ENCODE data around the gene AGR2.
A peak's percentile ranks its signal among the peaks of the same experiment; 100 is the strongest.
"Not testable (repeated sequence)": the region's sequence is repeated elsewhere in the genome, so short reads cannot be mapped to it uniquely, and the experiment has no call there.

Gene AGR2

GRCh38 chr7:16804674-16805439 lies at the start of gene AGR2:
Gene AGR2, minus strand, starts transcription at chr7:16804999. Its CDS starts 3,203 bp downstream, at chr7:16801796.
- no peak for DNase-seq

- DNase-seq = not testable (repeated sequence)
Observed at GRCh38 chr7:16853189-16853588, 48.4 kb upstream of the AGR2 start.

GRCh38 chr7:16851829-16852228 lies 47.0 kb upstream of the AGR2 start:
- no peak for DNase-seq

DNA sequence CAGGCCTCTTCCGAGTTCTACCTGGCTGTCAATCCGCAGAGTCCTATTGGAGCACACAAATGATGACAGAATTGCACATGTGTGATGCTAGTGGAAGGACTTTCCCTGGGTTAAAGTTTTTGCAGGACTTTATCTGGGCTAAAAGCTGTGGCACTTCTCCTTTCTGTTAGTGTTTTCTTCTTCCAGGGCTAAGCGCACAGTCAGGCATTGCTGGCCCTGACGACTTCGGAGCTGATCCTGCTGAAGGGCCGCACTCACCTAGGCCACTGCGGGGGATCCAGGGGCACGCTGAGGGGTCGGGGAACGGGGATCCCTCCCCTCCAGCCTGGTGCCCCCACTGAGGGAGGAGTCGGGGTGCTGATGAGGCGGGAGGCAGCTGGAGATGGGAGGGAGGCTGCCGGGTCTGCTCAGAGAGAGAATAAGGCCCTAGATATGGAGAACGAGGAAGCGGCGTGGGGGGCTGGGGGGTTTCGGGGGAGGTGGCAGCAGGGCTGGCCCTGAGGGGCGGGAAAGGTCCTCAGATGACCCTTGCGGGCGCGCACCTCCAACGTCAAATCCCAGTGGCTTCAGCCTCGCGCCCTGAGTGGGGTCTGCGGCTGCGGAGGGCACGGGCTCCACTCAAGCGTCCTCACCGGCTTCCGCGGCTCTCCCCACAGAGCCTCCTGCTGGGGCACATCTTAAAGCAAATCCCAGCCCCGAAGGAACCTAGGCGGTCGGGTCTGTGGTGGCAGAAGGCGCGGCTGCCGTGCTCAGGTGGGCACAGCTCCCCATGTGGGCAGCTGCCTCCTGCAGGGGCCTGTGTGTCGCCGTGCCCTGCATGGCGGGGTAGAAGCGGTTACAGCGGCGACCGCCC lies 46.0 kb upstream of the AGR2 start:
- DNase-seq = no peak

- DNase-seq = no peak
Observed at GRCh38 chr7:16849296-16850148, 44.7 kb upstream of the AGR2 start.

DNA sequence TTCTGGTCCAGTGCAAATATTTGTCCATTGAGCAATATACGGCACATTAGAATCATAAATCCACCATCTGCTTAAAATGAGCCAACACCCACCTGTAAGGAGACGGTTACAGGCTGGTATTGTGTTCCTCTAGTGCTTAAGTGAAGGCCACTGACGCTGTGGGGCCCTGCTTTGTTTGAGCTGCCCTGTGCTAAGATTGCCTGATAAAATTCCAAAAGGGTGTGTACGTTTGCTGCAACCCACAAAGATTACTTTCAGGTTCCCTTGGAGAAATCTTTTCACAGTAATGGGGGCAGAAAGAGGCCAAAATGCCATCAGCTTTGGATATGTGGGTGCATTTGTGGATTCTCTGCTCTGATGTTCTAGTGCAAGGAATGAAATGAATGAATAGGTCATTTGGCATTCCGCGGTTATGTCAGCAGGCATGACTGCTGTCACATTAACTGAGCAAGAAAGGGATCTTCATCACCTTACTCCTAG lies 42.6 kb upstream of the AGR2 start:
- no peak for DNase-seq

DNA sequence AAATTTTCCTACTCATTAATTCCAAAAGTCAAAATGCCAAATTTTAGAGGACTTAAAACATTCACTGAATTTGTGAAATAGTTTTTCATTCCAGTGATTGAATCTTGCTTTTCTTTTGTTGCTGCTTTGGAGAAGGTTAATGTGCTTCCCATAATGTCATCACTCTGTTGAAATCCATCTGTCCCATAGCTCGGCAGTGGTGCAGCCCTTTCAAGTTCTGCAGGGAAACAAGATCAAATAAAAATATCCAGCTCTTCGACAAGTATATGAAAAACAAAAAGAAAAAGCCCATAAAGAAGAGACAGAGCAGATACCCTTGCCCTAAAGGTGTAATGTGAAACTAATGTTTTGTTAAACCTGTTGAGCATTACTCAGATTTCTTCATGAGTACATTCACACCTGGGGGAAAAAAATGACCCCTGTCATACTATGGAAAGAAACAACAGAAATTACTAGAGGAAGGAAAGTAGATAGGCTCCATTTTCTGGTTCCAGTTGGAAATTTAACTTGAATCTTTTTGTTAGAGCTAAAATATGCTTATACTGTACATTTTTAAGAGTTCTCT lies 41.9 kb upstream of the AGR2 start:
- no peak for DNase-seq

- no peak for DNase-seq
Observed at GRCh38 chr7:16845746-16846145, 40.9 kb upstream of the AGR2 start.

GRCh38 chr7:16841681-16842080 lies 36.9 kb upstream of the AGR2 start:
- no peak for DNase-seq

GRCh38 chr7:16840094-16840493 lies 35.3 kb upstream of the AGR2 start:
- DNase-seq = no peak

GRCh38 chr7:16839646-16840045 lies 34.8 kb upstream of the AGR2 start:
- DNase-seq = no peak

- no peak for DNase-seq
Observed at GRCh38 chr7:16838891-16839290, 34.1 kb upstream of the AGR2 start.

DNA sequence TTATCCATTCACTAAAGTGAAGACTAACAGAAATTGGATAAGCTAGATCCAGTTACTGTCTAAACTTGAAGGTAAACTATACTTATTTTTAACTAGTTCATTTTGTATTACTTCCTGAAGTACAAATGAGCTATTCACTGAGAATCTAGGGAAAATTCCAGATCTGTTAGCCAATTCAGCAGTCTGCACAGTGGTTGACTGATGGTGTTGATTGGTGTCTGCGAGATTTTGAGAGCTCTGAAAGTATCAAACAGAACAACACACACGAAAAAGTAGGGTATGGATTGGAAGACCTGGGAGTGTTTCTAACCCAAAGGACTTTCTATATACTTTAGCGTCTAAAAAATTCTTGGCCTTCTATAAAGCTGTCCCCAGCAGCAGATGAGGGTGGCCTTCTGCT lies 33.6 kb upstream of the AGR2 start:
- DNase-seq = no peak

GRCh38 chr7:16836481-16836880 lies 31.7 kb upstream of the AGR2 start:
- DNase-seq = no peak

DNA sequence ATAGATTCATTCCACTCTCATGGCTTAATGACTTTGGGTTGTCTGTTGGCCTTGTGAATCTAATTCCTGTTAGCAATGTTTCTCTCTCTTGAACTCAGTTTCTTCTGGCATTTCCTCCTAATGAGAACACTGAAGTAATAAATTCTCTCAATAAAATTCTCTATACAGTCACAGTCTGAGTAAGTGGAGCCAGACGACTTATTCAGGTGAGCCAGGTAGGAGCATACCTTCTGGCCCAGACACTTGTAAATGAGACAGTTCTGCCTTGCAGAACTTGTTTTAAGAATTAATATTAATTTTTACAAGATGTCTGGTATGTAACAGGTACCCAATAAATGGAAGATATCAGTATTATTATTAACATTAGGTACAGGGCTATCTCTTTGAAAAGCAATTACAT lies 28.6 kb upstream of the AGR2 start:
- no peak for DNase-seq

GRCh38 chr7:16826060-16826459 lies 21.3 kb upstream of the AGR2 start:
- DNase-seq = no peak

DNA sequence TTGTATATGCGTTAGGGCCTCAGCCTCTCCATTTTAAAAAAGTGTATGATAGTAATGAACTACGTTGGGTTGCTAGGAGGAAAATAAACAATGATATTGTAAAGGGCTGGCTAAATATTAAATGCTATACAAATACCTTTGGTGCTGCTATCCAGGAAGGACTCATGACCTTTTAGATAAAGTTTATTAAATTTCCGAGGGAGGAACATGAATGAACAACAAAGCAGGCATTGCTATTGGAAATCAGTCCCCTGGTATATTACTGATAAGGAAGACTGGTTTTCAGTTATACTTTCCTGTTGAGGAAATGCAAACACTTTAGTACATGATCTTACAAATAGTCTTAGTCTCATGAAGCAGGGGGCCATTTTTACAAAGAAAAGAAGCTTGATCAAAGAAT lies 17.2 kb upstream of the AGR2 start:
- no peak for DNase-seq

- DNase-seq = no peak
Observed at GRCh38 chr7:16818732-16819131, 13.9 kb upstream of the AGR2 start.

DNA sequence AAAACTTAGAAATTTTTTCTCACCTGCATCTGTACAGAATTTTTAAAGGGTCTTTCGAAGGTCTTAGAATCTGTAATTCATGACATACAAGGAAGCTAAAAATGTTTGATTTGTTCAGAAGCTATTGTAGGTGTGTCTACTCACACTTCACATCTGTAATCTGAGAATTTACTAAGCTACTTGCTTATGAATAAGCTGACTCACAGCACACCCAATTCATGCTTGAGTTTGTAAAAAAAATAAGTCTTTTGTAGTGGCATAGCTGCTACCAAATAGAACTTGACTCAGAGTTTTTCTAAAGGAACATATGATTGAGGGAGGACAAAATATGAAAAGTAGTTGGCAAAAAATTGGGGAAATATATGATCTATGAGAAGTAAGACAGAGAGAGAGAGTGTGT lies 12.7 kb upstream of the AGR2 start:
- DNase-seq = no peak

DNA sequence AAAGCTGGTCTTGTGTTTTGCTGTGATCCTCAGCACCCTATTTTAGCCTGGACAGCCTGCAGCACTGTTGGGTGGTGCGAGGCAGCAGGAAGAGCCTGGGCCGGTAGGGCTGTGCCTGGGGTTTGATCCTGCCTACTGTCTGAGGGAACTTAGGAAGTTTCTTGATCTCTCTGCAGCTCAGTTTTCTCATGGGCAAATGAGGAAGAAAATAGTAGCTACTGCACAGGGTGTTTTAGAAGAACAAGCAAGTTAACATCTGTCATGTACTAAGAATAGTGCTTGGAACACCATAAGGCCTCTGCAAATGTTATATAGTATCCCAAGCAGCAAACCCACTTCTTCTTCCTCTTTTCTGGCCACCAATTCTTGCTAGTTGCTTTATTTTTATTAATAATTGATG lies 12.0 kb upstream of the AGR2 start:
- no peak for DNase-seq

- no peak for DNase-seq
Observed at GRCh38 chr7:16815001-16815400, 10.2 kb upstream of the AGR2 start.

- peak; percentile 17 for DNase-seq
Observed at GRCh38 chr7:16813232-16813616, 8.4 kb upstream of the AGR2 start.
